Measurements from ENCODE around the gene AXIN1.
"Not testable (repeated sequence)": the region's sequence is repeated elsewhere in the genome, so short reads cannot be mapped to it uniquely, and the experiment has no call there.

AXIN1 gene

GRCh38 chr16:350203-350602 lies 2.3 kb downstream of the AXIN1 start:
- TF ChIP-seq CTCF (IDR thresholded peaks at IDR 0.05), result no peak
- no peak overlapping the region for H3K27ac ChIP-seq
- peaks cover 30 to 37% of the 10 kb centered on the region in 2 experiments for H3K4me1 ChIP-seq (ENCODE audit: control insufficient read depth in 1 of 2, insufficient read depth in 1 of 2, low read depth in 1 of 2, low read length in 1 of 2)
- no peaks in the 10 kb centered on the region for H3K9me3 ChIP-seq
- H3K27me3 ChIP-seq, result no peaks in the 10 kb centered on the region
- H3K36me3 ChIP-seq, result peaks cover 21% of the 10 kb centered on the region
- no peak overlapping the region for H3K4me3 ChIP-seq (ENCODE audit: low read depth in 1 of 2, low read length in 1 of 2)

DNA sequence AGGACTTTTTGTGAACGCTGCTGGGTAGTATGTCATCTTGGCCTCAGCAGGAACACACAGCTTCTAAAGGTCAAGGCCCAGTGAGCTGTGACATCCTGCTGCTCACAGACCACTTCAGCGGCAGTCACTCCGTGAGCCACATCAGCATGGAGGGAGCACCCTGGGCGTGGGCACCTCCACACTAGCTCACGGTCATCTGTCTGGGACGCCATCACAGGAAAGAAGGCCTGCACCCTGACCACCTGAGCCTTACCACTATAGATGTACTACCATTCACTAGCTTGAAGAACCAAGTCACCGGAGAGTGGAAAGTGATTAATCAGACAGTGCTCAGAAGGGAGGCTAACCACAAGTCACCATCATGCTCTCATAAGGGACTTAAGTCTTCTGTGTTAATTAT lies 3.3 kb downstream of the AXIN1 start:
- Histone ChIP-seq H3K4me1 (ENCODE audit: control insufficient read depth in 1 of 2, insufficient read depth in 1 of 2, low read depth in 1 of 2, low read length in 1 of 2) (peaks cover 30 to 46% of the 10 kb centered on the region in 2 experiments), H3K9me3 (no peaks in the 10 kb centered on the region), H3K27ac (no peak overlapping the region), H3K4me3 (ENCODE audit: low read depth in 1 of 2, low read length in 1 of 2) (no peak overlapping the region), H3K36me3 (peaks cover 29% of the 10 kb centered on the region), H3K27me3 (no peaks in the 10 kb centered on the region)
- no peak for TF ChIP-seq CTCF (IDR thresholded peaks at IDR 0.05)

- not testable (repeated sequence) for H3K4me3 ChIP-seq (ENCODE audit: low read depth in 1 of 2, low read length in 1 of 2); H3K27me3 ChIP-seq; H3K9me3 ChIP-seq
- Histone ChIP-seq H3K4me1 (ENCODE audit: control insufficient read depth in 1 of 2, insufficient read depth in 1 of 2, low read depth in 1 of 2, low read length in 1 of 2) (peaks cover 35 to 51% of the 10 kb centered on the region in 2 experiments), H3K27ac (peak overlapping the region; percentile 36), H3K36me3 (peaks cover 29% of the 10 kb centered on the region)
Measured at GRCh38 chr16:348495-348894, 4.0 kb downstream of the AXIN1 start.

DNA sequence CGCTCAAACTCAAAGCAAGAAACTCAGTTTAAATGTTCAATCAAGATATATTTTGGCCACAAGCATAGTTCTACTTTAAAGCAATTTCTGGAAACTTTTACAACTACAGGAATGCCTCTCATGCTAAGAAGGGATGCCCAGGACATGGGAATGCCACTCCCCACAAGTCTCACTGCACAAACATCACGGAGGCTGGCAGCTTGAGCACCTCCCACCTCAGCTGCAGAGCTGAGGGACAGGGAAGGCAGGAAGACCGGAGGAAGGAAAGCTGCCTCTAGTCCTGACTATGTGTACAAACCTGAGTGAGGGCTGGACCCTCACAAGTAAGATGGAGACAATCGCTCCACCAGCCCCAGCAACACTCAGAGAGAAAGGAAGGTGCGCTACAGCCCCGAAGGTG lies 5.3 kb downstream of the AXIN1 start:
- H3K4me1 ChIP-seq (ENCODE audit: control insufficient read depth in 1 of 2, insufficient read depth in 1 of 2, low read depth in 1 of 2, low read length in 1 of 2), result peaks cover 44 to 59% of the 10 kb centered on the region in 2 experiments

GRCh38 chr16:346587-346986 lies 5.9 kb downstream of the AXIN1 start:
- Histone ChIP-seq H3K4me1 (ENCODE audit: control insufficient read depth in 1 of 2, insufficient read depth in 1 of 2, low read depth in 1 of 2, low read length in 1 of 2) (peaks cover 42 to 62% of the 10 kb centered on the region in 2 experiments), H3K27me3 (no peaks in the 10 kb centered on the region), H3K27ac (no peak overlapping the region), H3K9me3 (no peaks in the 10 kb centered on the region), H3K36me3 (peaks cover 29% of the 10 kb centered on the region), H3K4me3 (ENCODE audit: low read depth in 1 of 2, low read length in 1 of 2) (no peak overlapping the region)
- no peak for TF ChIP-seq CTCF (IDR thresholded peaks at IDR 0.05)

More for the DNA sequence above, 5.3 kb downstream of the AXIN1 start:
- no peak for TF ChIP-seq CTCF (IDR thresholded peaks at IDR 0.05)
- H3K27me3 ChIP-seq, result no peaks in the 10 kb centered on the region
- no peak overlapping the region for H3K27ac ChIP-seq
- no peaks in the 10 kb centered on the region for H3K9me3 ChIP-seq
- peaks cover 29% of the 10 kb centered on the region for H3K36me3 ChIP-seq
- H3K4me3 ChIP-seq (ENCODE audit: low read depth in 1 of 2, low read length in 1 of 2), result no peak overlapping the region

GRCh38 chr16:345772-346171 lies 6.8 kb downstream of the AXIN1 start:
- Histone ChIP-seq H3K27me3 (no peaks in the 10 kb centered on the region), H3K4me3 (ENCODE audit: low read depth in 1 of 2, low read length in 1 of 2) (no peak overlapping the region), H3K36me3 (peaks cover 29% of the 10 kb centered on the region), H3K9me3 (no peaks in the 10 kb centered on the region), H3K27ac (no peak overlapping the region), H3K4me1 (ENCODE audit: control insufficient read depth in 1 of 2, insufficient read depth in 1 of 2, low read depth in 1 of 2, low read length in 1 of 2) (peaks cover 39 to 63% of the 10 kb centered on the region in 2 experiments)
- no peak for TF ChIP-seq CTCF (IDR thresholded peaks at IDR 0.05)
